GM19035 (cell line): ENCODE measurements around the gene PSIP1.
A peak's percentile ranks its signal among the peaks of the same experiment; 100 is the strongest.
"Not testable (repeated sequence)": the region's sequence is repeated elsewhere in the genome, so short reads cannot be mapped to it uniquely, and the experiment has no call there.

Experiments used
- ATAC-seq: cut with Tn5 transposase; IDR thresholded peaks from one replicate; pipeline ENCODE4 v1.9.1; 2021; ENCODE audit not compliant: unreplicated experiment

PSIP1 gene

DNA sequence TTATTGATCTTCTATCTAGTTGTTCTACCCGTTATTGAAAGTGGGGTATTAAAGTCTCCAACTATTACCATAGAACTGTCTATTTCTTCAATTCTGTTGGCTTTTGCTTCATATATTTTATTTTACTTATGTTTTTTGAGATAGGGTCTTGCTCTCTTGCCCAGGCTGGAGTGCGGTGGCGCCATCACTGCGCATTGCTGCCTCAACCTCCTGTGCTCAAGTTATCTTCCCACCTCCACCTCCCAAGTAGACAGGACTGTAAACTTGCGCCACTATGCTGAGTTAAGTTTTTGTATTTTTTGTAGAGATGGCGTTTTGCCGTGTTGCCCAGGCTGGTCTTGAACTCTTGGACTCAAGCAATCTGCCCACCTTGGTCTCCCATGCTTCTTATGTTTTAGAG, 71.9 kb downstream of the PSIP1 start:
- no peak for ATAC-seq

DNA sequence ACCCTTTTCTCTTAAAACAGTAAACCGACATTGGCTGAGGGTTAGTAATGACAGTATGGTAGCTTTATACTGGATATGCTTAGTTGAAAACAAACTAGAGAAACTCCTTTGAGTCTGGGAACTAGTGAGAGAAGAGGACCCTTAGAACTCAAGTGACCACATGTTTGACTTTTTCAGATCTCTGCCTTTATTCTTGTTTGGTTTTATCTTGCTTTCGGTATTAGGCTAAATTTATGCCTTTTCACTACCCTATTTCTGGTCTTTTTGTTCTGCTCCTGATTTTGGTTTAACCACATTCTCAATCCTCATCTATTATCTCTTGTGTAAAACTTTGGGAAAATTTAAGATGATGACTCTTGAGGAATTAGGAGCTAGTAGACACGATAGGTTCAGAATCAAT, 77.1 kb downstream of the PSIP1 start:
- ATAC-seq, result peak; percentile 67

DNA sequence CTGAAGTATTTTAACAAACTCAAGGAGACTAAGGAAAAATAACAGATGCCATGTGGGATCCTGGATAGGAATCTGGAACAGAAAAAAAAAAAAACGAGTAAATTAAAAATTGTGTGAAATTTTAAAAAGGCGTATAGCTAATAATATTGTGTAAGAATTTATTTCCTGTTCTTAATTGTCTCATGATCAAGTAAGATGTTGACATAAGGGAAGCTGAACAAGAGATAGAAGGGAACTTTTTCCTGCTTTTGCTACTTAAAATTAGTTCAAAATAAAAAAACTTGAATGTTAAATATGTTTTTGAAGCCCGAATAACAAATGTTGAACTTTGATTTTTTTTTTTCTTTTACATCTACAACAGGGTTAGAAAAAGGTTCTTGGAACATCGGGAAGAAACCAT, 77.6 kb downstream of the PSIP1 start:
- ATAC-seq, result no peak

DNA sequence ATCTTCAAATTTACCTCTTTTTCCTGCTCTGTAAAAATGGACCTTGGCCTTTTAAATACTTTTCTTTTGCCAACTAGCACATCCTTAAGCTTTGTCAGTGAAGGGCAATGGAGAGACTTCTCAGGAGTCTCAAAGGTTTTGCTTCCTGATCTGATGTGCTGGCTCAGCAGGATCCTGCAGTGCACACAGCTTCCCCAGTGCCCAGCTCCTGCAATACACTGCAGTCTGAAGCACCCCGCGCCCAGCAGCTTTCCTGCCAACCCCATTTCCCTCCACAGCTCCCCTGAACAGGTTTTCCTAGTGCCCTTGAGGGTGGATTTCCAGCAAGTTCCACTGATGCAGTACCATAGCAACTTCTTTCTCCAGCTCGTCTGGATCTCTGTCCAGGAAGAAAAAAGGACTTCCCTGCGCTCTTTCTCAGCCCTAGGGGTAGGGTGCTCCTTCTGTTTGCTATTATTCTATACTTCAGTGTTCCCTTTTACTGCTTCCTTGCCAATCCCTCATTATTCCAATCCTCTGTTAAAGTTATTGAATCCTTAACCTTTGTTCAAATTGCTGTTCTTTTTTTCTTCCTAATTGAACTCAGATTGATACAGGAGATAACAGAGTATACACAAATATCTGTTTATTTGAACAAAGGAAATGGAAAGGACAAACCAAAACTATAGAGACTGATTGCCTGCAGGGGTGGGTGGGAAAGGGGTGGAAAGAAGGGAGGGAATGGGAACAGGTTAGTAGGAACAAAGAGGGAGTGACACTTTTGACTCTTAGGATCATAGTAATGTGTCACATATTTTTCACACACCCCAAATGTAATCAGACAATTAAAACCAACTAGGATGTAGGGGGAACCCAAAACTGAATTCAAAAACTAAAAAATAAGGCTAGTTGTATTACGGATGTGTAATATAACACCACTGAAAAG, 79.6 kb downstream of the PSIP1 start:
- no peak for ATAC-seq

DNA sequence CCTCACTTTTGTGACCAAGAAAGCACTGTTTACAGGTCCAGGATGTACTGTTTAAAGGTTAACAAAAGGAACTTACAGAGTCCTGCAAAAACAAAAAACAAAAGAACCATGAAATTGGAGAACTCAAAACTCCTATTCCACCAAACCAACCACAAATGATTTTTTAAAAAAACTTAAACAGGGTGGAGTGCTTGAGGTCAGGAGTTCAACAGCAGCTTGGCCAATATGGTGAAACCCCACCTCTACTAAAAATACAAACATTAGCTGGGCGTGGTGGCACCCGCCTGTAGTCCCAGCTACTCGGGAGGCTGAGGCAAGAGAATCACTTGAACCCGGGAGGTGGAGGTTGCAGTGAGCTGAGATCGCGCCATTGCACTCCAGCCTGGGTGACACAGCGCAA, 83.1 kb downstream of the PSIP1 start:
- ATAC-seq, result not testable (repeated sequence)

DNA sequence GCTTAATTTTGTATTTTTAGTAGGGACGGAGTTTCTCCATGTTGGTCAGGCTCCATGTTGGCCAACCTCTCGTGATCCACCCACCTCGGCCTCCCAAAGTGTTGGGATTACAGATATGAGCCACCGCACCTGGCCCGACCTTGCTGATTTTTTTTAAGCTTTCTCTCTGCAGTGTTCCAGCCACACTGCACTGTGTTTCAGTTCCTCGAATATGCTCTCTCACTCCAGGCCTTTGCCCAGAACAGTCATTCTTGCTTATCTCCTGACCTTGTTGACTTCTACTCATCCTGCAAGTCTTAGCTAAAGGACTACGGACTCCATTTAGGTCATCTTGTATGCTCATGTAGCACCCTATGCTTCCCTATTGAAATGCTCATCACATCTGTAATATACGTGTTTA, 84.8 kb downstream of the PSIP1 start:
- ATAC-seq, result peak; percentile 21

DNA sequence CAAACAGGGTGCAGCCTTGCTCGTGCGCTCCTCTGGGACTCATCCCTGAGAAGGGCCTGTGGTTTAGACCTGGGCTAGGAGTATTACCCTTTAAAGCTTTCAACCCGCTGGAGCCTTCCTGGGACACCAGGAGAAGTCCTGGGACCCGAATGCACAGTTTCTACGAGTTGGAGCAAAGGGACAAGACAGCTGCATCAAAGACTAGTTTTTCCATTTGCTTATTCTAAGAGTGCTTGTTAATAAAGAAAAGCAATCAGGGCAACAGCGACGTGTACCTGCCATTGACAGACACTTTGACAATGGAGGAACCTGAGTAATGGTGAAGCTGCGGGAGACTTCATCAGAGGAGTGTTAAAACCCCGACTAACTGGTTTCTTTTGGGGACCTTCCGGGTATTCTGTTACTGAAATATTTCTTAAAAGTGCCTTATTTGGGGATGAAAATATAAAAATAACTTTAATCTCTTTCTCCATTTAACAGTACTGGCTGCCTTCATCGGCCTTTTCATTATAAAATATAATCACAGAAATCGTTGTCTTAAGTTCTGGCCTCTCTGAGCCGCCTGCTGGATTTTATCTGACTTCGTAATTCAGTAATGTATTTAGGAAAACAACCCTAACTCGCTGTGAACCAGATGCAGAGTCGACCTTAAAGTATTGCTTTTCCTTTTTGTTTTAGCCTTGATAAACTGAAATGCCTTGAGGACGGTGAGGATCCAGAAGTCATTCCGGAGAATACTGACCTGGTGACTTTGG, 87.4 kb downstream of the PSIP1 start:
- ATAC-seq, result no peak

DNA sequence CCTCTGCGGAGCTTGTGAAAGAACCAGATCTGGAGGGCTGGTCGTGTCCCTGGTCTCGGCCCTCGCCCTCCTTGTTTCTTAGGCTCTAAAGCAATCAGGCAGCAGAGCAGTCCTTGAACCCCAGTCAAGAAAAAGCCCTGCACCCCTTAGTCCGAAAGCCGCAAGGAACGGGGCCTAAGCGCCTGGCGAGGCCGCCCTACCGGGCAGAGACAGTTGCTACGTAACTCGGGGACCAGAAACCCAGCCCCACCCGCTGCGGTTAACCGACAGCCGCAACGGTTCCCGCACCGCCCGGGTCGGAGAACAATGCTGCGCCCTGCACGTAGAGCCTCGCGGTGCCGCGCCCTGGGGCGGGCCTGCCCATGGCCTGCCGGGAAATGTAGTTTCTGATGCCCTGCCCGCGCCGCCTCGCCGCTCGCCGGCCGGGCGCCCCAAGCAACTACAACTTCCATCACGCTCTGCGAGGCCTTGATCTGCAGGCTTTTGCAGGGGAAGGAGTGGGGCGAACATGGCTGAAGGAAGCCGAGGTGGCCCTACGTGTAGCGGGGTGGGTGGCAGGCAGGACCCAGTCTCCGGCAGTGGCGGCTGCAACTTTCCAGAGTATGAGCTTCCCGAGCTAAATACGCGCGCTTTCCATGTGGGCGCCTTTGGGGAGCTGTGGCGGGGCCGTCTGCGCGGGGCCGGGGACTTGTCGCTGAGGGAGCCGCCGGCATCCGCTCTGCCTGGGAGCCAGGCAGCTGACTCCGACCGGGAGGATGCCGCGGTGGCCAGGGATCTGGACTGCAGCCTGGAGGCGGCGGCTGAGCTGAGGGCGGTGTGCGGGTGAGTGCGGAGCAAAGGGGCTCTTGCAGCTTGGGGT, 88.2 kb downstream of the PSIP1 start, which contains the start of gene SNAPC3:
Gene SNAPC3 (plus strand): TSS at position 505 of the 859 bp plus-strand sequence. CDS start 4 bp downstream, at position 509.
- peak; percentile 97 for ATAC-seq

DNA sequence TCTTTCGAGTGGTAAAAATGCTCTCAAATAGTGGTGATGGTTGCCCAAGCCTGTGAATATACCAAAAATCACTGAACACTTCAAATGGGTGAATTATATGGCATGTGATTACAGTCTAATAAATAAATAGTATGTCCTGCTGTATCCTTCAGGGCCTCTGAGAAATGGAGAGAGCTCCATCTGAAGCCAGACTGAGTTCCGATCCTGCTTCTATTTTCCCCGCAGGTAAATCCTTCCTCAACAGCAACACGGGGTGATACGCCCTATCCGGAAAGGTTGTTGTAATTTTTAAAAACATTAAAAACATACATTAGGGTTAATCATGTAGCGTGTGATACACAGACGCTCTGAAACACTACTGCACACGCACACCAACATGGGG, 88.8 kb downstream of the PSIP1 start:
- no peak for ATAC-seq

DNA sequence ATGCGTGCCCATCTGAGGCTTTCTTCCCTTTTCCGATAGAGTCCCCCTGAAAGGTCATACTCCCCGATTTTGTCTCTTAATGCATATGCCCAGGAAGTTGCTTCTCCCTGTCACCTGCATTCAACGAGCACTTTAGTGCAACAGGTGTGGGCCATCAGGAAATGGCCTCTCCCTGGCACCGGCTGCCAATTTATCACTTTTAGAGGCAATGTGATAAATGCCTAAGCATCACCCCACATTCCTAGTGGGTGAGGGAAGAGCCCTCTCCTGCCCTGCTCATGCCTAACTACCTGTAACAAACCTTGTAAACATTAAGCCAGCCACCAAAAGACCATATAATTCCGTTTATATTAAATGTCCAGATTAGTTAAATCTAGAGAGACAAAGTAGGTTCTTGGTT, 89.2 kb downstream of the PSIP1 start:
- no peak for ATAC-seq

DNA sequence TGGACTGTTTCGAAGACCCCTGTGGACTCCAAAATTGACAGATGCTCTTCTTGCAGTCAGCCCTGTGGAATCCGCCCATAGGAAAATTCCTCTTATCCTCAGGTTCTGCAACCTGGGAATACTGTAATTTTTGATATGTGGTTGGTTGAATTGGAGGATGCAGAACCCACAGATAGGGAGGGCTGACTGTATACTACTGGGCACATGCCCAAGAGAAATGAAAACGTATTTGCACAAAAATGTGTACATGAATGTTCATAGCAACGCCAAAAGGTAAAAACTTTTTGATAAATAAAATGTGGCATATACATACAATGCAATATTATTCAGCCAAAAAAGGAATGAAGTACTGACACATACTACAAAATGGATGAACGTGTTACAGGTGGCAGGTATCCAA, 90.0 kb downstream of the PSIP1 start:
- ATAC-seq, result no peak

DNA sequence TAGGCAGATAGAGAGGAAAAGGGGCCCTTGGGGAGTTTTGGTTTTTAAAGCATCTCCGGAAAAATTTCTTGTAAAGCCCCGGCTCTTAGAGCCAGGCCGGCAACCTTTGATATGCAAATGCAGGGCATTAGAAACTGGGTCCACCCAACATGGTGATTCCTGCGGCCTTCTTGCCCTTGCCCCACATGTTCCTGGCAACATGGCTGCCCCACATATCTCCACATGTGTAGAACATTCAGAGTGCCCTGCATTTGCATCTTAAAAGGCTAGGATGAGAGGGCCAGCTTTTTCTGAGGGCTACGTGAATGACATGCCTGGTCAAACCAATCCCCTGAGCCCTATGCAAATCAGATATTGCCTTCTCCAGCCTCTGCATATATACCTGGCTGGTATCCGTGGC, 93.1 kb downstream of the PSIP1 start:
- no peak for ATAC-seq

DNA sequence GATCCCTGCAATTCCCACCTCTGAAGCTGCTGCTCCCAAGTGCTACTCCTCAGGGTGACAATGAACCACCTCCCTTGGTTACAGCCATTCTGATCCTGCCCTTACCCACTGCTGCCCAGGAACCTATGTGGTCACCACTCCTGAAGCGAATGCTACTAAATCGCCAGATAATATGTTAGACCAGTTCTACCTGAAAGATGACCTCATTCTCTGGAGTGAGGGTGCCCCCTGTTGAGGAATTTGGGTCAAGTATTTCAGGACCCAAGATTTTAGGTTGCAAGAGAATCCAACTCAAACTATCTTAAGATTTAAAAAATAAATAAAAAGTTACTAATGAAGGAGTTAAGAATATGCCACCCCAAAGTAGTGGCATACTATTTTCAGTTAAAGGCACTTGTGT, 93.9 kb downstream of the PSIP1 start:
- no peak for ATAC-seq
